ENCODE results near the gene PLEKHG7.

PLEKHG7 gene

DNA sequence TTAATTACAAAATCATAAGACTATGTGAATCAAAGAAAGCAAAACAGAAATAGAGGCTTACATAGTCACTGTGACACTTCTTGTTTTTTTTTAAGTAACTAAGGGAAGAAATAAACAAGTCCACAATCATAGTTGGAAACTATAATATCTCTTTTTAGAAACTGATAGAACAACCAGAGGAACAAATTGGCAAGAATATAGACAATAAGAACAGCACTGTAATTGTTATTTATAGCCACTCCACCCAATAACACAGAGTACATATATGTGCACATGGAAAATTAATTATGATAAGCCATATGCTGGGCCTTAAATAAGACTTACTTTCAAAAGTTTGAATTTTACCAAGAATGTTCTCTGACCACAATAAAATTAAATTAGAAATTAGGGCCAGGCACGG is 101.1 kb downstream of the PLEKHG7 start:
- DNase-seq (ENCODE audit: low read depth) = no peak

DNA sequence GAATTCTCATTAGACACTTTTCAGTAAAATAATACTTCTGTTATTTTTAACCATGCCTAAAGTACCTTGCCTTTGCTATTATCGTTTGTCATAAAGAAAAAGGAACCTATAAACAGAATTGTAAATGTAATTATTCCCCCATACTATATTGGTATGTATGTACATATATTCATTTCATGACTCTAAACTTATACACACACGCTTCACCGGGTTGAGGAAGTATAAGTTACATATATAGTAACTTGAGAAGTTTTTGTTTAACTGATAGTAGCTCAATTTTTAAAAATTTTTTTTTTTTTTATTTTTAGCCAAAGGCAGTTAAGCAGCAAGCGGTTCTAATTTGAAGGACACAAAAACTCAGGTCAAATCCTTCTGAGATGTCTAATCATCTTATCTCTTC is 107.6 kb downstream of the PLEKHG7 start:
- no peak for DNase-seq (ENCODE audit: low read depth)

GRCh38 chr12:92814584-92814983 is 111.8 kb downstream of the PLEKHG7 start:
- no peak for DNase-seq (ENCODE audit: low read depth)

- DNase-seq (ENCODE audit: low read depth) = no peak
Observed at GRCh38 chr12:92821142-92821541, 118.4 kb downstream of the PLEKHG7 start.
